ENCODE data around the gene HAPLN3.

GRCh38 chr15:88907111-88907510 is 11.8 kb upstream of the HAPLN3 start:
- no peak for TF ChIP-seq CTCF (IDR thresholded peaks at IDR 0.05)
- no peak for TF ChIP-seq EZH2 (IDR thresholded peaks at IDR 0.05; ENCODE audit: borderline replicate concordance, insufficient read depth, low read depth, low read length, poor library complexity, severe bottlenecking)

All from B cell (primary cell).